Brain pericyte (primary cell): ENCODE results near the gene SETBP1.

Experiments used
- DNase-seq: peaks from one replicate; pipeline ENCODE4 v3.0.0-alpha.2; 2012; ENCODE audit warnings: low read depth, low spot score

SETBP1 gene

GRCh38 chr18:45063246-45064038 is 382.8 kb downstream of the SETBP1 start:
- DNase-seq, result no peak

GRCh38 chr18:45066210-45066609 is 385.5 kb downstream of the SETBP1 start:
- no peak for DNase-seq

- no peak for DNase-seq
Observed at GRCh38 chr18:45066886-45067285, 386.2 kb downstream of the SETBP1 start.

GRCh38 chr18:45068400-45069094 is 387.9 kb downstream of the SETBP1 start:
- DNase-seq, result no peak

- DNase-seq, result no peak
Observed at GRCh38 chr18:45069546-45069945, 388.9 kb downstream of the SETBP1 start.

- no peak for DNase-seq
Observed at GRCh38 chr18:45071956-45072355, 391.3 kb downstream of the SETBP1 start.

GRCh38 chr18:45073556-45073955 is 392.9 kb downstream of the SETBP1 start:
- DNase-seq, result no peak

GRCh38 chr18:45081566-45082181 is 401.0 kb downstream of the SETBP1 start:
- DNase-seq, result no peak

GRCh38 chr18:45083226-45083855 is 402.7 kb downstream of the SETBP1 start:
- no peak for DNase-seq

- DNase-seq, result no peak
Observed at GRCh38 chr18:45084206-45084605, 403.5 kb downstream of the SETBP1 start.

- no peak for DNase-seq
Observed at GRCh38 chr18:45085916-45086624, 405.4 kb downstream of the SETBP1 start.

- no peak for DNase-seq
Observed at GRCh38 chr18:45086777-45087176, 406.1 kb downstream of the SETBP1 start.

- no peak for DNase-seq
Observed at GRCh38 chr18:45090526-45091140, 409.9 kb downstream of the SETBP1 start.

- no peak for DNase-seq
Observed at GRCh38 chr18:45100321-45101105, 419.8 kb downstream of the SETBP1 start.

GRCh38 chr18:45102126-45102525 is 421.4 kb downstream of the SETBP1 start:
- DNase-seq, result no peak

GRCh38 chr18:45102863-45103262 is 422.2 kb downstream of the SETBP1 start:
- no peak for DNase-seq

- DNase-seq, result no peak
Observed at GRCh38 chr18:45103319-45104048, 422.8 kb downstream of the SETBP1 start.

GRCh38 chr18:45104049-45104395 is 423.3 kb downstream of the SETBP1 start:
- no peak for DNase-seq

GRCh38 chr18:45106331-45106774 is 425.7 kb downstream of the SETBP1 start:
- no peak for DNase-seq

- no peak for DNase-seq
Observed at GRCh38 chr18:45107425-45107824, 426.7 kb downstream of the SETBP1 start.
